Measurements from ENCODE around the gene PKN1. TPM values are rescaled to one million over a fixed set of nuclear protein-coding genes. Genes with fewer than 3 reads are reported as not detected.

Gene PKN1
- total and polyA plus RNA-seq, 10 of the 15 experiments (the other 5 are each of a cell fraction or from before 2014, with no cell fraction given), result 1.0 to 189 (median 52.7) TPM

- TF ChIP-seq USF2 (IDR thresholded peaks at IDR 0.05; ENCODE audit: borderline replicate concordance, low read depth, low read length), result no peak
- TF ChIP-seq MYC (IDR thresholded peaks at IDR 0.05; ENCODE audit: insufficient read depth, insufficient read length, insufficient replicate concordance, low read length, severe bottlenecking), result no peak
- TF ChIP-seq GABPA (IDR thresholded peaks at IDR 0.05; ENCODE audit: low read depth), result no peak
- no peak for TF ChIP-seq STAT3 (IDR thresholded peaks at IDR 0.05; ENCODE audit: low read depth, low read length)
- no peak for TF ChIP-seq YBX1 (IDR thresholded peaks at IDR 0.05)
- no peak for TF ChIP-seq KLF5 (IDR thresholded peaks at IDR 0.05; ENCODE audit: partially characterized antibody)
- no peak for TF ChIP-seq CREB1 (IDR thresholded peaks at IDR 0.05; ENCODE audit: low read depth)
- no peak for DNase-seq (ENCODE audit: low read depth, low spot score)
- Histone ChIP-seq H3K36me3 (ENCODE audit: control insufficient read depth in 2 of 2, insufficient read depth in 2 of 2, low read length in 1 of 2) (peaks cover 3 to 6% of the 10 kb centered on the region in 2 experiments; a peak in 3 of 4 replicates), H4K20me1 (ENCODE audit: control insufficient read depth, insufficient read depth) (no peaks in the 10 kb centered on the region), H3K27me3 (replicated peaks in 1 of 2; ENCODE audit: control insufficient read depth in 2 of 2, insufficient read depth in 2 of 2, low read length in 1 of 2) (no peaks in the 10 kb centered on the region), H3K4me3 (no peak overlapping the region), H3K4me1 (ENCODE audit: control insufficient read depth, insufficient read depth, low read length) (peaks cover 4% of the 10 kb centered on the region; the same call in 1 of the 2 replicates), H3K79me2 (ENCODE audit: control insufficient read depth, insufficient read depth, low read length) (peaks cover 3% of the 10 kb centered on the region; the same call in 1 of the 2 replicates), H3K4me2 (ENCODE audit: control insufficient read depth, insufficient read depth) (no peak overlapping the region), H3K27ac (ENCODE audit: control insufficient read depth, insufficient read depth) (no peak overlapping the region), H3K9me3 (replicated peaks; ENCODE audit: control insufficient read depth, insufficient read depth, low read length) (no peaks in the 10 kb centered on the region), H3K9ac (ENCODE audit: control insufficient read depth, insufficient read depth, low read length) (no peak overlapping the region), H2AFZ (ENCODE audit: control insufficient read depth, low read depth, low read length) (no peak overlapping the region)
- RAD21 ChIA-PET (ENCODE audit: unreplicated experiment), result no interaction called here
- no peak for ATAC-seq
- intact Hi-C loops (cut with micrococcal nuclease; ENCODE audit: unreplicated experiment) (no loop called here), in situ Hi-C loops (cut with MboI) (no loop called here)
- CTCF ChIA-PET, result no interaction called here
- WGBS (ENCODE audit: insufficient coverage, insufficient replicate concordance, low lambda C conversion rate, missing lambda C conversion rate), result 77% methylated on average over 21 of the region's 22 CpGs
- BruUV-seq (replicated peaks), result no TSS peak
- SMC1A ChIA-PET (ENCODE audit: uncharacterized antibody, unreplicated experiment), result no interaction called here
- FAIRE-seq, result no peak
- POLR2A ChIA-PET, result interaction anchor here (0.7 to 1.4 kb wide), 8 partner anchors 8 to 436 kb away, joined by 3 to 8 read pairs (median 4); partner anchors contain the start of gene ZNF333
Observed at GRCh38 chr19:14510311-14511228, 77.5 kb downstream of the PKN1 start.

Data from GM12878 (cell line).